Astrocyte (in vitro differentiated cells and primary cell): Measurements from ENCODE around the gene IQGAP1.

Experiments used
- EZH2 ChIP-seq: IDR thresholded peaks from 2 replicates; pipeline ENCODE4 v1.6.1; 2012; ENCODE audit warnings: mild to moderate bottlenecking, low read length, inconsistent platforms; ENCODE audit not compliant: insufficient read depth
- TF ChIP-seq, protein P1 (sequence below): IDR thresholded peaks from 2 replicates; pipeline ENCODE4 v1.5.1; 2011; ENCODE audit warnings: low read depth, mild to moderate bottlenecking, inconsistent platforms, low read length, moderate library complexity; ENCODE audit not compliant: insufficient read depth

- TF ChIP-seq, protein P1, sequence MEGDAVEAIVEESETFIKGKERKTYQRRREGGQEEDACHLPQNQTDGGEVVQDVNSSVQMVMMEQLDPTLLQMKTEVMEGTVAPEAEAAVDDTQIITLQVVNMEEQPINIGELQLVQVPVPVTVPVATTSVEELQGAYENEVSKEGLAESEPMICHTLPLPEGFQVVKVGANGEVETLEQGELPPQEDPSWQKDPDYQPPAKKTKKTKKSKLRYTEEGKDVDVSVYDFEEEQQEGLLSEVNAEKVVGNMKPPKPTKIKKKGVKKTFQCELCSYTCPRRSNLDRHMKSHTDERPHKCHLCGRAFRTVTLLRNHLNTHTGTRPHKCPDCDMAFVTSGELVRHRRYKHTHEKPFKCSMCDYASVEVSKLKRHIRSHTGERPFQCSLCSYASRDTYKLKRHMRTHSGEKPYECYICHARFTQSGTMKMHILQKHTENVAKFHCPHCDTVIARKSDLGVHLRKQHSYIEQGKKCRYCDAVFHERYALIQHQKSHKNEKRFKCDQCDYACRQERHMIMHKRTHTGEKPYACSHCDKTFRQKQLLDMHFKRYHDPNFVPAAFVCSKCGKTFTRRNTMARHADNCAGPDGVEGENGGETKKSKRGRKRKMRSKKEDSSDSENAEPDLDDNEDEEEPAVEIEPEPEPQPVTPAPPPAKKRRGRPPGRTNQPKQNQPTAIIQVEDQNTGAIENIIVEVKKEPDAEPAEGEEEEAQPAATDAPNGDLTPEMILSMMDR: no peak
- TF ChIP-seq EZH2: no peak
Measured at GRCh38 chr15:90358124-90359033, 29.7 kb upstream of the IQGAP1 start.
